ENCODE data around the gene SCRT2.

GRCh38 chr20:666877-667276 lies 8.7 kb downstream of the SCRT2 start:
- no peak for TF ChIP-seq RXRA (IDR thresholded peaks at IDR 0.05)
- TF ChIP-seq, protein P1, sequence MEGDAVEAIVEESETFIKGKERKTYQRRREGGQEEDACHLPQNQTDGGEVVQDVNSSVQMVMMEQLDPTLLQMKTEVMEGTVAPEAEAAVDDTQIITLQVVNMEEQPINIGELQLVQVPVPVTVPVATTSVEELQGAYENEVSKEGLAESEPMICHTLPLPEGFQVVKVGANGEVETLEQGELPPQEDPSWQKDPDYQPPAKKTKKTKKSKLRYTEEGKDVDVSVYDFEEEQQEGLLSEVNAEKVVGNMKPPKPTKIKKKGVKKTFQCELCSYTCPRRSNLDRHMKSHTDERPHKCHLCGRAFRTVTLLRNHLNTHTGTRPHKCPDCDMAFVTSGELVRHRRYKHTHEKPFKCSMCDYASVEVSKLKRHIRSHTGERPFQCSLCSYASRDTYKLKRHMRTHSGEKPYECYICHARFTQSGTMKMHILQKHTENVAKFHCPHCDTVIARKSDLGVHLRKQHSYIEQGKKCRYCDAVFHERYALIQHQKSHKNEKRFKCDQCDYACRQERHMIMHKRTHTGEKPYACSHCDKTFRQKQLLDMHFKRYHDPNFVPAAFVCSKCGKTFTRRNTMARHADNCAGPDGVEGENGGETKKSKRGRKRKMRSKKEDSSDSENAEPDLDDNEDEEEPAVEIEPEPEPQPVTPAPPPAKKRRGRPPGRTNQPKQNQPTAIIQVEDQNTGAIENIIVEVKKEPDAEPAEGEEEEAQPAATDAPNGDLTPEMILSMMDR (IDR thresholded peaks at IDR 0.05; ENCODE audit: low read depth, low read length, missing input control) = no peak
- no peak for TF ChIP-seq ATF3 (IDR thresholded peaks at IDR 0.05)
- TF ChIP-seq, protein P2, sequence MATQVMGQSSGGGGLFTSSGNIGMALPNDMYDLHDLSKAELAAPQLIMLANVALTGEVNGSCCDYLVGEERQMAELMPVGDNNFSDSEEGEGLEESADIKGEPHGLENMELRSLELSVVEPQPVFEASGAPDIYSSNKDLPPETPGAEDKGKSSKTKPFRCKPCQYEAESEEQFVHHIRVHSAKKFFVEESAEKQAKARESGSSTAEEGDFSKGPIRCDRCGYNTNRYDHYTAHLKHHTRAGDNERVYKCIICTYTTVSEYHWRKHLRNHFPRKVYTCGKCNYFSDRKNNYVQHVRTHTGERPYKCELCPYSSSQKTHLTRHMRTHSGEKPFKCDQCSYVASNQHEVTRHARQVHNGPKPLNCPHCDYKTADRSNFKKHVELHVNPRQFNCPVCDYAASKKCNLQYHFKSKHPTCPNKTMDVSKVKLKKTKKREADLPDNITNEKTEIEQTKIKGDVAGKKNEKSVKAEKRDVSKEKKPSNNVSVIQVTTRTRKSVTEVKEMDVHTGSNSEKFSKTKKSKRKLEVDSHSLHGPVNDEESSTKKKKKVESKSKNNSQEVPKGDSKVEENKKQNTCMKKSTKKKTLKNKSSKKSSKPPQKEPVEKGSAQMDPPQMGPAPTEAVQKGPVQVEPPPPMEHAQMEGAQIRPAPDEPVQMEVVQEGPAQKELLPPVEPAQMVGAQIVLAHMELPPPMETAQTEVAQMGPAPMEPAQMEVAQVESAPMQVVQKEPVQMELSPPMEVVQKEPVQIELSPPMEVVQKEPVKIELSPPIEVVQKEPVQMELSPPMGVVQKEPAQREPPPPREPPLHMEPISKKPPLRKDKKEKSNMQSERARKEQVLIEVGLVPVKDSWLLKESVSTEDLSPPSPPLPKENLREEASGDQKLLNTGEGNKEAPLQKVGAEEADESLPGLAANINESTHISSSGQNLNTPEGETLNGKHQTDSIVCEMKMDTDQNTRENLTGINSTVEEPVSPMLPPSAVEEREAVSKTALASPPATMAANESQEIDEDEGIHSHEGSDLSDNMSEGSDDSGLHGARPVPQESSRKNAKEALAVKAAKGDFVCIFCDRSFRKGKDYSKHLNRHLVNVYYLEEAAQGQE (IDR thresholded peaks at IDR 0.05) = no peak
- TF ChIP-seq, protein P3, sequence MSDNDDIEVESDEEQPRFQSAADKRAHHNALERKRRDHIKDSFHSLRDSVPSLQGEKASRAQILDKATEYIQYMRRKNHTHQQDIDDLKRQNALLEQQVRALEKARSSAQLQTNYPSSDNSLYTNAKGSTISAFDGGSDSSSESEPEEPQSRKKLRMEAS (IDR thresholded peaks at IDR 0.05) = no peak
- TF ChIP-seq YY1 (IDR thresholded peaks at IDR 0.05) = no peak
- no peak for TF ChIP-seq FOXA1 (IDR thresholded peaks at IDR 0.05)
- TF ChIP-seq EGR1 (IDR thresholded peaks at IDR 0.05; ENCODE audit: low read depth in 2 of 2) = no peak
- TF ChIP-seq, protein P4, sequence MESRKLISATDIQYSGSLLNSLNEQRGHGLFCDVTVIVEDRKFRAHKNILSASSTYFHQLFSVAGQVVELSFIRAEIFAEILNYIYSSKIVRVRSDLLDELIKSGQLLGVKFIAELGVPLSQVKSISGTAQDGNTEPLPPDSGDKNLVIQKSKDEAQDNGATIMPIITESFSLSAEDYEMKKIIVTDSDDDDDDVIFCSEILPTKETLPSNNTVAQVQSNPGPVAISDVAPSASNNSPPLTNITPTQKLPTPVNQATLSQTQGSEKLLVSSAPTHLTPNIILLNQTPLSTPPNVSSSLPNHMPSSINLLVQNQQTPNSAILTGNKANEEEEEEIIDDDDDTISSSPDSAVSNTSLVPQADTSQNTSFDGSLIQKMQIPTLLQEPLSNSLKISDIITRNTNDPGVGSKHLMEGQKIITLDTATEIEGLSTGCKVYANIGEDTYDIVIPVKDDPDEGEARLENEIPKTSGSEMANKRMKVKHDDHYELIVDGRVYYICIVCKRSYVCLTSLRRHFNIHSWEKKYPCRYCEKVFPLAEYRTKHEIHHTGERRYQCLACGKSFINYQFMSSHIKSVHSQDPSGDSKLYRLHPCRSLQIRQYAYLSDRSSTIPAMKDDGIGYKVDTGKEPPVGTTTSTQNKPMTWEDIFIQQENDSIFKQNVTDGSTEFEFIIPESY (IDR thresholded peaks at IDR 0.05) = no peak
- no peak for TF ChIP-seq RAD21 (IDR thresholded peaks at IDR 0.05)
- no peak for TF ChIP-seq HNF4G (IDR thresholded peaks at IDR 0.05)

Measured in liver (tissue), 3 donors.